ELR (cell line): ENCODE measurements around the gene DUSP23.

ENCODE experiments used
- DNase-seq: peaks from one replicate; pipeline ENCODE4 v3.0.0-alpha.2; 2015; ENCODE audit warnings: low read depth

Gene DUSP23

GRCh38 chr1:159786465-159786864 is 5.7 kb downstream of the DUSP23 start:
- no peak for DNase-seq

GRCh38 chr1:159786966-159787365 is 6.2 kb downstream of the DUSP23 start:
- DNase-seq = no peak

GRCh38 chr1:159790237-159790917 is 9.6 kb downstream of the DUSP23 start:
- DNase-seq = peak; percentile 56

GRCh38 chr1:159791031-159791430 is 10.3 kb downstream of the DUSP23 start:
- DNase-seq = no peak

GRCh38 chr1:159791461-159791860 is 10.7 kb downstream of the DUSP23 start:
- no peak for DNase-seq

- no peak for DNase-seq
Measured at GRCh38 chr1:159795534-159795933, 14.8 kb downstream of the DUSP23 start.

GRCh38 chr1:159798893-159799292 is 18.1 kb downstream of the DUSP23 start:
- peak; percentile 95 for DNase-seq

- no peak for DNase-seq
Measured at GRCh38 chr1:159799446-159799985, 18.8 kb downstream of the DUSP23 start.

- peak; percentile 58 for DNase-seq
Measured at GRCh38 chr1:159800177-159800930, 19.6 kb downstream of the DUSP23 start.

GRCh38 chr1:159802111-159802510 is 21.3 kb downstream of the DUSP23 start, which contains the start of gene FCRL6:
Gene FCRL6, plus strand, starts transcription at chr1:159802360. Its CDS starts 65 bp downstream, at chr1:159802425.
- DNase-seq = no peak

- DNase-seq = no peak
Measured at GRCh38 chr1:159803956-159804689, 23.4 kb downstream of the DUSP23 start.

- peak; percentile 83 for DNase-seq
Measured at GRCh38 chr1:159804924-159805323, 24.2 kb downstream of the DUSP23 start.

GRCh38 chr1:159815926-159816325 is 35.2 kb downstream of the DUSP23 start:
- DNase-seq = no peak

- DNase-seq = peak; percentile 71
Measured at GRCh38 chr1:159817276-159818041, 36.7 kb downstream of the DUSP23 start.

GRCh38 chr1:159821171-159821867 is 40.6 kb downstream of the DUSP23 start:
- no peak for DNase-seq

- DNase-seq = no peak
Measured at GRCh38 chr1:159823406-159823805, 42.6 kb downstream of the DUSP23 start.

- no peak for DNase-seq
Measured at GRCh38 chr1:159825564-159825963, 44.8 kb downstream of the DUSP23 start.

- no peak for DNase-seq
Measured at GRCh38 chr1:159826441-159827101, 45.8 kb downstream of the DUSP23 start, which contains the start of gene SLAMF8. Gene SLAMF8, plus strand, starts transcription at chr1:159826873. Its CDS starts 26 bp downstream, at chr1:159826899.

- no peak for DNase-seq
Measured at GRCh38 chr1:159827102-159827490, 46.3 kb downstream of the DUSP23 start.

GRCh38 chr1:159827549-159827948 is 46.8 kb downstream of the DUSP23 start:
- no peak for DNase-seq
